HG03280 (cell line): ENCODE results near the gene ART1.

ENCODE experiments used
- ATAC-seq: cut with Tn5 transposase; IDR thresholded peaks from one replicate; pipeline ENCODE4 v1.9.1; 2021; ENCODE audit warnings: mild to moderate bottlenecking, moderate library complexity; ENCODE audit not compliant: unreplicated experiment

Gene ART1

GRCh38 chr11:3710485-3711259 is 65.7 kb downstream of the ART1 start:
- no peak for ATAC-seq

DNA sequence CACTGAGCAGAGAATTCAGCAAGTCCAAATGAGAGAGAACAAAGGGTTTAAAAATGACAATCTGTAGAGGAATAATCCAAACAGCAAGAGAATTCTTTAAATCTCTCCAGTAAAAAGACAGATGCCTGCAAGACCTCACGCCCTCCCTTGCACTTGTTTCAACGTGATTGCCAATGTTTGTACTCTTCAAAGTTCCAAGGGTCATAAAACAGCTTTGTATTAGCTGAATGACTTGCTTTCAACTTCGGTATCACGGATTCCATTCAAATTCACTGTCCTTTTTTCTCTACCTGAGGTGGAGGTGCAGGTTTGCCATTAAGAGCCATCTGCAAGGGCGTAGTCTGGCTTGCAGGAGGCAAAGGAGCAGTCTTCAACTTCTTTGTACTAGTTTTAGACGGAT is 67.3 kb downstream of the ART1 start:
- no peak for ATAC-seq
